GM19468 (cell line): ENCODE data around the gene STEEP1.

Source experiments
- ATAC-seq: cut with Tn5 transposase; IDR thresholded peaks from one replicate; pipeline ENCODE4 v1.9.1; 2021; ENCODE audit warnings: mild to moderate bottlenecking, moderate library complexity, moderate number of reproducible peaks; ENCODE audit not compliant: unreplicated experiment; ENCODE audit errors: extremely low read depth

STEEP1 gene

GRCh38 chrX:119565107-119565663 lies at the start of gene STEEP1:
Gene STEEP1, minus strand, starts transcription at chrX:119565409. Its CDS starts 54 bp downstream, at chrX:119565355.
- peak; percentile 65 for ATAC-seq

GRCh38 chrX:119614776-119615175 lies 49.6 kb upstream of the STEEP1 start:
- no peak for ATAC-seq

- no peak for ATAC-seq
Measured at GRCh38 chrX:119607018-119607389, 41.8 kb upstream of the STEEP1 start.

- peak; percentile 60 for ATAC-seq
Measured at GRCh38 chrX:119606280-119607017, 41.2 kb upstream of the STEEP1 start, which contains the start of gene NKRF. Gene NKRF, minus strand, starts transcription at chrX:119606424.

- no peak for ATAC-seq
Measured at GRCh38 chrX:119605464-119606279, 40.5 kb upstream of the STEEP1 start.

- ATAC-seq = no peak
Measured at GRCh38 chrX:119604766-119605463, 39.7 kb upstream of the STEEP1 start.

- no peak for ATAC-seq
Measured at GRCh38 chrX:119602701-119603255, 37.6 kb upstream of the STEEP1 start.

- ATAC-seq = no peak
Measured at GRCh38 chrX:119589810-119590209, 24.6 kb upstream of the STEEP1 start.

- ATAC-seq = no peak
Measured at GRCh38 chrX:119583431-119584059, 18.3 kb upstream of the STEEP1 start.

GRCh38 chrX:119579414-119579813 lies 14.2 kb upstream of the STEEP1 start:
- no peak for ATAC-seq

- peak; percentile 19 for ATAC-seq
Measured at GRCh38 chrX:119574394-119575266, 9.4 kb upstream of the STEEP1 start, which contains the start of gene UBE2A. Gene UBE2A, plus strand, starts transcription at chrX:119574563. Its CDS starts 149 bp downstream, at chrX:119574712.

GRCh38 chrX:119573840-119574393 lies 8.7 kb upstream of the STEEP1 start:
- ATAC-seq = peak; percentile 35

GRCh38 chrX:119573222-119573621 lies 8.0 kb upstream of the STEEP1 start:
- no peak for ATAC-seq

GRCh38 chrX:119570351-119570835 lies 5.2 kb upstream of the STEEP1 start:
- no peak for ATAC-seq

- no peak for ATAC-seq
Measured at GRCh38 chrX:119552508-119552907, 12.7 kb downstream of the STEEP1 start.

- no peak for ATAC-seq
Measured at GRCh38 chrX:119549327-119550016, 15.7 kb downstream of the STEEP1 start.

- ATAC-seq = no peak
Measured at GRCh38 chrX:119541188-119541587, 24.0 kb downstream of the STEEP1 start.

GRCh38 chrX:119539872-119540271 lies 25.3 kb downstream of the STEEP1 start:
- ATAC-seq = no peak
